ENCODE measurements around the gene CDK14.

Gene CDK14

GRCh38 chr7:90836937-90837336 is 240.8 kb downstream of the CDK14 start:
- DNase-seq (ENCODE audit: low read depth in 4 of 4, low spot score in 1 of 4), result no peak

DNA sequence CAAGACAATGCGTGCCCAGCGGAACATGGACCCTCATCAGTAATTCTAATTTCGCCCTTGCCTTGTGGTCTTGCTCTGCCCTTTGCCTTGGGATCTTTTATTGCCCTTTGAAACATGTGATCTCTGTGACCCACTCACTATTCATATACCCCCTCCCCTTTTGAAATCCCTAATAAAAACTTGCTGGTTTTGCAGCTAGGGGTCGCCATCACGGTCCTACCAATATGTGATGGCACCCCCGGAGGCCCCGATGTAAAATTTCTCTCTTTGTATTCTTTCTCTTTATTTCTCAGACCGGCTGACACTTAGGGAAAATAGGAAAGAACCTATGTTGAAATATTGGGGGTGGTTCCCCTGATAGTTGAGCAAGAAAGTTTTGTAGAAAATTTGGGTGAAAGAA is 242.7 kb downstream of the CDK14 start:
- no peak for DNase-seq (ENCODE audit: low read depth in 4 of 4, low spot score in 1 of 4)

- DNase-seq (ENCODE audit: low read depth in 4 of 4, low spot score in 1 of 4), result no peak
Observed at GRCh38 chr7:90839316-90839715, 243.2 kb downstream of the CDK14 start.

DNA sequence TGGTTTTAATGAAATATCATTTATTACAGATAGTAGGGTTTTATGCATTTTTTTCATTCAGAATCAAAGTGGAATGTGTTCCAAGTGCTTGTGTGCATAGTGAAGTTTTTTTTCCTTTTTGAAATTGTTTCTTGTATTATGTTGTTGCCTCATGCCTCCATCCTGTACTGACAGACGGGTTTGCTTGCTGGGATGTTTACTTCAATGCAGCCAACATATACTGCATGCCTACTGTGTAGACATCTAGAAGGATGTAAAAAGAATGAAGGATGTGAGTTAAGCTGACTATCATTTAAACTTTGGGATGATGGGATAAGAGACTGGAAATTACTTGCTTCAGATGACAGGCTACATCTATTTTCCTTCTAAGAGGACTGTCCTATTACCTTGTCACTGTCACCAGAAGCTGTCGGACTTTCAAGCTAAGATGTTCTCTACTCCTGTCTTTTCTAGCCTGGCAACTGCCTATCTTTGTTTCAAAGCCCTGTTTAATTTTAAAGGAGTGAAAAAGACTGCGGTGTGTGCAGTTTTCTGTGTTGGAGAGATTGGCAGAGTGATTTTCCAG is 243.7 kb downstream of the CDK14 start:
- no peak for DNase-seq (ENCODE audit: low read depth in 4 of 4, low spot score in 1 of 4)

DNA sequence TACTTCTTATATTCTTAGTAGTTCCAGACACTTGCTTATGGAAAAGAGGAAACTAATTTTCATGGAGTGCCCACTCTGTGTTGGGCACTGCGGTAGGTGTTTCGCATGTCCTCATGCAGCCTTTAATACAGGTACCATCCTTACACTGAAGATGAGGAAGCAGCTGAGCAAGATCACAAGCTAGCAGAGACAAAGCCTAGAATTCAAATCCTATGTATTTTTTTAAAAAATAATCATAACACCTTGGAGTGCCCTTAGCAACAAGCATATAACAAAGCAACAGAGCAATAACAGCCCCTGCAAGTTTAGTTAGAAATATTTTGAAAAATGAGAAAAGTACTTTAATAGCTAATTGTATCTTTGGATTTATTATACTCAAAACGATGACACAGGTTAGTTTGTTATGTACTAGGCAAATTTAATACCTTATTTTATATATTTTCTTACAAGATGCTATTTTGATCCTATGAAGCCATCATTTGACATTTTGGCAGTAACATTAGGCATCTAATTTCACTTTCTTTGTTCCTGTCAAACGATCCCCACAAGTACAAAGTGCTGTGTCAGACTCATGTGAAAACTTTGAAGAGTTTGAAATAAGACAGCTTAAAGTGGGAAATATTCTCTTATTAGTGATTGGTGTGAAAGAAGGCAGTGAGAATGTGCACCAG is 245.8 kb downstream of the CDK14 start:
- no peak for DNase-seq (ENCODE audit: low read depth in 4 of 4, low spot score in 1 of 4)

DNA sequence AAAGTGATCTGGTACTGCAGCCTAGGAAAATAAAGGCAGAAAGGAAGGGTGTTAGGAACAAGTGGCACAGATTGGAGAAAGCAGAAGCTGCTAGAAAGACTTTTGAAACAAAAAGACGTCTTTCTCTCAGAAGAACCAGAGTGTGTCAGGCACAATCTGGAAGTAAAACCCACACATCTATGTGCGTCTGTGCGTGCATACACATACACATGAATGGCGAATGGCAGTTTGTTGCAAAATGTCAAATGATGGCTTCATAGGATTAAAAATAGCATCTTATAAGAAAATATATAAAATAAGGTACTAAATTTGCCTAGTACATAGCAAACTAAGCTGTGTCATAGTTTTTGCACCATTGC is 246.3 kb downstream of the CDK14 start:
- DNase-seq (ENCODE audit: low read depth in 4 of 4, low spot score in 1 of 4), result no peak

- DNase-seq (ENCODE audit: low read depth in 4 of 4, low spot score in 1 of 4), result no peak
Observed at GRCh38 chr7:90843472-90843871, 247.4 kb downstream of the CDK14 start.

DNA sequence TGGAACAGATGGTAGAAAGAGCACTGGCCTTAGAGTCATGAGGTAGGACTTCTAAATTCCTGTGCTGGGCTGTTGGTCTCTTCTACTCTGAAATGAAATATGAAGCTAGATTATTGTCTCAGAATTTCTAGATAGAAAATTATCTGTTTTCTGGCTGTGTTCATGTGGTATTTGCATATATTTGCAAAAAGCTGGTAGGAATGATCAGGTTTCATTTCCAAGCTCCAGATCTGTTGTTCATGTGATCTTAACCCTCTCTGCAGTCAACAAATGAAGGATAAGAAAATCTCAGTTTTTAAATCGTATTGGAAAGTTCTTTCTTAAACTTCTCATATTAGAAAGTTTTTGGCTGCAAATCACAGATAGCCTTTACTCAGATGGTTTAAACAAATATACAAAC is 248.3 kb downstream of the CDK14 start:
- no peak for DNase-seq (ENCODE audit: low read depth in 4 of 4, low spot score in 1 of 4)

DNA sequence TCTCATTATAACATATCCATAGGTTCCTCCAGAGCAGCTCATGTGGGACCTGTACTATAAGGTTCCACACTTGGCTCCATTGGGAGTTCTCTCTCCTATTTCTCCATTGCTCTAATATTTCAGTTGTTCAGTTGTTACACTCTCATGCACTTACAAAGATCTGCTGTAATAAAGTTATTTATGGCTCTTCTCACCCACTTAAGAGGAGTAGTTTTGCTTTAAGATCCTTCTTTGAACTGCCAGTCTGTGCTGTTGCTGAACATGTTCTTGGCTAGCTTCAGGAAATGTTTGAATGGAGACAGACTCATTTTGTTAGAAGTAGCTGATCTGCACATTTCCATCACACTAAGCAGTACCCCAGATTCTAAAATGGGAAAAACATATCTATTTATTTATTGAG is 250.1 kb downstream of the CDK14 start:
- DNase-seq (ENCODE audit: low read depth in 4 of 4, low spot score in 1 of 4), result no peak

DNA sequence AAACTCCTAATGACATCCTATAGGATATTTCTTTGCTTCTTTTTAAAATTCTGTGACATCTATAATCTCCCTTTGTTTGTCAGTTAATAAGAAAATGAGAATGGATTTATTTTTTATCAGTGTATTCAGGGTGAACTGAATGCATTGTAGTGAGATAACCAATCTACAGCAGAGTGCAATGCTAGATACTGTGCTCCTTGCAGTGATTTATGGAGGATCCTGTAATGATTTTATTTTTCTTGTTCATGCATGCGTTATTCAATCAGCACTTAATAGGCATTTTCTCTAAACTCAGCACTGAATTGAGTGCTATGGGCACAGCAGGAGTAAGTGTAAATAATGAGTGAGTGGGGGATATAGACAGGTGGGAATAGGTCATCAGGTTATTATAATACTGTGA is 253.9 kb downstream of the CDK14 start:
- DNase-seq (ENCODE audit: low read depth in 4 of 4, low spot score in 1 of 4), result no peak

DNA sequence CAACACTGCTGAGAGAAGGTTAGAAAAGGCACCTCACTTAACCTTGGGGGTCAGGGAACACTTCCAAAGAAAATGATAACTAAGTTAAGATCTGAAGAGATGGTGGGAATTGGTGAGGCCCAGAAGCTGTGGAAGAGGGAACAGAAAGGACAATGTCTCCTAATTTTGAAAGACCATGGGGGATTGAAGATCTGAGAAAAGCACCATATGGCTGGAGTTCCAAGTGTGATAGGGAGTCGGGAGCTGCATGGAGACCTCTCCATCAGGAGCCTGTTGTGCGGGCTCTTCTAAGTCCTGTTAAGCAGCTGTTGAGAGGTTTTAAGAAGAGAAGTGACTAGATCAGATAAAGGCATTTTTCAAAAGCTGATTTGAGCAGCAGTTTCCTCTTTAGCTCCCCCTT is 254.3 kb downstream of the CDK14 start:
- no peak for DNase-seq (ENCODE audit: low read depth in 4 of 4, low spot score in 1 of 4)

DNA sequence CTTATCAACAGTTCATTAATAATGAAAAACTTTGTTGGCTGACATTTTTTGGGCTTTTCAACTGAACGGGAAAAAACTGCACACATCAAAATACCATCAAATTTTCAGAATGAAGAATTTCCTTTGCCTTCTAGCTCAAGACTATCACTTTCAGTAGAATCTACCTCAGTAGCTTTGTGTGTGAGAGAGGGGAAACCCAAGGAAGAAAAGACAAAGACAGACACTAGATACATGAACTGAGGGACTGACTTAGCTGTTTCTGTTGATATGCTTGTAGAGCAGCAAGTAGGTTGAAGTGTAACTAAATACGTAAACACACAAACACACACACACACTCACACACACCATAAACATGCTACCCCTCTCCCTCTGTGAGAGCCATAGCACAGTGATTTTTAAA is 257.1 kb downstream of the CDK14 start:
- DNase-seq (ENCODE audit: low read depth in 4 of 4, low spot score in 1 of 4), result no peak

GRCh38 chr7:90856351-90857070 is 260.4 kb downstream of the CDK14 start:
- no peak for DNase-seq (ENCODE audit: low read depth in 4 of 4, low spot score in 1 of 4)

GRCh38 chr7:90857603-90858002 is 261.5 kb downstream of the CDK14 start:
- no peak for DNase-seq (ENCODE audit: low read depth in 4 of 4, low spot score in 1 of 4)

GRCh38 chr7:90858546-90858945 is 262.4 kb downstream of the CDK14 start:
- no peak for DNase-seq (ENCODE audit: low read depth in 4 of 4, low spot score in 1 of 4)

DNA sequence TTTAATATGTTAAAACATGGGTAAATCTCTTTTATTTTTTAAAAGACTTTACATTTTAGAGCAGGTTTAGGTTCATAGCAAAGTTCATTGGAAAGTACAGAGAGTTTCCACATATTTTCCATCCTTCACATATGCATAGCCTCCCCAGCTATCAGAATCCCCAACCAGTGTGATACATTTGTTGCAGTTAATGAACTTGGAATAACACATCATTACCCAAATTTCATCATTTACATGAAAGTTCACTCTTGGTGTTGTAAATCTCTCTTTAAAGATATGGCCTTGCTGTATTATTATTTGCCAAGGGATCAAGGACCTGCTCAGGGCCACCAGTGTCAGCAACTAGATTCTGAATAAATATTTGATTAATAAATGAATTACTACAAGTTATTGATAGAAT is 263.4 kb downstream of the CDK14 start:
- no peak for DNase-seq (ENCODE audit: low read depth in 4 of 4, low spot score in 1 of 4)

DNA sequence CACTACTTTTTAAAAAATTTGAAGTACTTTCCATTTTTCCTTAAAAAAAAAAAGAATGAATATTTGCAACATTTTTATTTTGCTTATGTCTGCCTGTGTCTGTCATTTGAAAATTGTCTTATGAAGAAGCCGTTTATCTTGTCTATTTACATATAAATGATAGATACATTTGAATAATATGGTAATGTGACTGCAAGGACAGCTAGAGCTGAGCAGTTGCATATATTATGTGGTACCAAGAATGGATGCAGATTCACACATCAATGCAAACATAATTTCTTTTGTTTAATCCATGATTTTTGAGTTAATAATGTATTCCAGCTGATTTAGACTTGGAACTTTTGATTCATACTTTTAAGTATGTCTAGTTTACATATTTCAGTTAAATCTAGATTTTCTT is 268.0 kb downstream of the CDK14 start:
- no peak for DNase-seq (ENCODE audit: low read depth in 4 of 4, low spot score in 1 of 4)

DNA sequence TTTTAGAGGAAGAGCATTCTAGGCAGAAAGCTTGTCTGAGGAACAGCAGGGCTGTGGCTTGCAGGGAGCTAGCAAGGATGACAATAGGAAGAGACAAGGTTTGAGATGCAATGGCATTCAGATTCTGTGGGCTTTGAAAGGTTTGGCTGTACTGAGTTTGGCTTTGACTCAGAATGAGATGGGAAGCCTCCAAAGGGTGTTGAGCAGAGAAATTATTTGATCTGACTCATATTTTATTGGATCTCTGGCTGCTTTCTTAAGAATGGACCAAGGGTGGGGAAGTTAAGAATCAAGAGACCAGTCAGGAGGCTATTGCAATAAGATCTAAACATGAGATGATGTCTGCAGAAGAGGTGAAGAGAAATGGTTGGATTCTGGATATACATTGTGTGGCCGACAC is 273.2 kb downstream of the CDK14 start:
- no peak for DNase-seq (ENCODE audit: low read depth in 4 of 4, low spot score in 1 of 4)

GRCh38 chr7:90876701-90877100 is 280.6 kb downstream of the CDK14 start:
- no peak for DNase-seq (ENCODE audit: low read depth in 4 of 4, low spot score in 1 of 4)

- no peak for DNase-seq (ENCODE audit: low read depth in 4 of 4, low spot score in 1 of 4)
Observed at GRCh38 chr7:90877201-90877600, 281.1 kb downstream of the CDK14 start.

DNA sequence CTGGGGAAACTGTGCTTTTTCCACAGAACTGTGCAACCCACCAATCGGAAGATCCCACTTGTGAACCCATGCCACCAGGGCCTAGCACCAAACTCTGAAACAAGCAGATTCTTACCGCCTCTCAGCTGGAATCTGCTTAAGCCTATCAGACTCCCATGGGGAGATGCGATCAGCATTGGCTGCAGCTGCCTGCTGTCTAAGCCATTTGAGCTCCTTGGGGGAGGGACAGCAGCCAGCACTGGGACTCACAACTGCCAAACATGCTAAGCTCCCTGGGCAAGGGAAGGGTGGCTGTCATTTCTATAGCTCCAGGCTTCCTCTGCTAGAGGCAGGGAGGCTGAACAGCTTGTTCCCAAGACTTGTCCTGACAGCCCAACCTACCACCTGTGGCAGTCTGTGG is 283.8 kb downstream of the CDK14 start:
- DNase-seq (ENCODE audit: low read depth in 4 of 4, low spot score in 1 of 4), result no peak

- DNase-seq (ENCODE audit: low read depth in 4 of 4, low spot score in 1 of 4), result no peak
Observed at GRCh38 chr7:90886416-90886815, 290.3 kb downstream of the CDK14 start.

- no peak for DNase-seq (ENCODE audit: low read depth in 4 of 4, low spot score in 1 of 4)
Observed at GRCh38 chr7:90889210-90889609, 293.1 kb downstream of the CDK14 start.

Measured in stimulated activated CD4-positive, alpha-beta T cell treated with anti-CD3 and anti-CD28 coated beads, Interleukin-1b, Interleukin-23, amount 100 ng/mL, for 24 hours (primary cell).